HL-60 (cell line): ENCODE data around the gene TERF2IP.

Experiments
- GABPA ChIP-seq: IDR thresholded peaks from 2 replicates; pipeline ENCODE4 v1.6.1; 2012; ENCODE audit warnings: low read depth
- POLR2AphosphoS5 ChIP-seq: IDR thresholded peaks from 2 replicates; pipeline ENCODE4 v1.6.1; 2012; ENCODE audit warnings: low read depth
- SPI1 ChIP-seq: IDR thresholded peaks from 2 replicates; pipeline ENCODE4 v1.6.1; 2012; ENCODE audit warnings: low read depth, mild to moderate bottlenecking, borderline replicate concordance
- TF ChIP-seq, protein P1 (sequence below): IDR thresholded peaks from one replicate; pipeline ENCODE4 v1.5.1; 2011; ENCODE audit warnings: low read length, control low read depth, inconsistent platforms; ENCODE audit not compliant: insufficient read depth
- TF ChIP-seq, protein P2 (sequence below): IDR thresholded peaks from 2 replicates; pipeline ENCODE4 v1.6.1; 2012; ENCODE audit warnings: low read depth; ENCODE audit not compliant: insufficient replicate concordance

DNA sequence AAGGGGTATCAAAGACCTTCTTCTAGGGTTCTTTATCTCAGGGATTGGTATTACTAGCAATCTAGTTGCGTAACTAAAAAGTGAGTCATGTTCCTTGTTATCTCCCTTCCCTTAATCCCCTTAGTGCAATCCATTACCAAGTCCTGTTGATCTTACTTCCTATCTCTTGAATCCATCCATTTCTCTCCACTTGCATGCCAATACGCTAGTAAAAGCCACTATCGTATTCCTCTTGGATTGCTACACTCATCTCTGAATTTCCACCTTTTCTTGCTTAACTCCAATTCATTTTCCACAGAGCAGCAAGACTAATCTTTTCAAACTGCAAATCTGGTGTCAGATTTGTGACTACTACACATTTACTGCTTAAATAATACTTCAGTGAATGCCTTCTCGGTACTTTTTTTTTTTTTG is 22.6 kb upstream of the TERF2IP start:
- TF ChIP-seq, protein P1, sequence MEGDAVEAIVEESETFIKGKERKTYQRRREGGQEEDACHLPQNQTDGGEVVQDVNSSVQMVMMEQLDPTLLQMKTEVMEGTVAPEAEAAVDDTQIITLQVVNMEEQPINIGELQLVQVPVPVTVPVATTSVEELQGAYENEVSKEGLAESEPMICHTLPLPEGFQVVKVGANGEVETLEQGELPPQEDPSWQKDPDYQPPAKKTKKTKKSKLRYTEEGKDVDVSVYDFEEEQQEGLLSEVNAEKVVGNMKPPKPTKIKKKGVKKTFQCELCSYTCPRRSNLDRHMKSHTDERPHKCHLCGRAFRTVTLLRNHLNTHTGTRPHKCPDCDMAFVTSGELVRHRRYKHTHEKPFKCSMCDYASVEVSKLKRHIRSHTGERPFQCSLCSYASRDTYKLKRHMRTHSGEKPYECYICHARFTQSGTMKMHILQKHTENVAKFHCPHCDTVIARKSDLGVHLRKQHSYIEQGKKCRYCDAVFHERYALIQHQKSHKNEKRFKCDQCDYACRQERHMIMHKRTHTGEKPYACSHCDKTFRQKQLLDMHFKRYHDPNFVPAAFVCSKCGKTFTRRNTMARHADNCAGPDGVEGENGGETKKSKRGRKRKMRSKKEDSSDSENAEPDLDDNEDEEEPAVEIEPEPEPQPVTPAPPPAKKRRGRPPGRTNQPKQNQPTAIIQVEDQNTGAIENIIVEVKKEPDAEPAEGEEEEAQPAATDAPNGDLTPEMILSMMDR = no peak
- TF ChIP-seq POLR2AphosphoS5 (no peak), GABPA (no peak), SPI1 (no peak)
- TF ChIP-seq, protein P2, sequence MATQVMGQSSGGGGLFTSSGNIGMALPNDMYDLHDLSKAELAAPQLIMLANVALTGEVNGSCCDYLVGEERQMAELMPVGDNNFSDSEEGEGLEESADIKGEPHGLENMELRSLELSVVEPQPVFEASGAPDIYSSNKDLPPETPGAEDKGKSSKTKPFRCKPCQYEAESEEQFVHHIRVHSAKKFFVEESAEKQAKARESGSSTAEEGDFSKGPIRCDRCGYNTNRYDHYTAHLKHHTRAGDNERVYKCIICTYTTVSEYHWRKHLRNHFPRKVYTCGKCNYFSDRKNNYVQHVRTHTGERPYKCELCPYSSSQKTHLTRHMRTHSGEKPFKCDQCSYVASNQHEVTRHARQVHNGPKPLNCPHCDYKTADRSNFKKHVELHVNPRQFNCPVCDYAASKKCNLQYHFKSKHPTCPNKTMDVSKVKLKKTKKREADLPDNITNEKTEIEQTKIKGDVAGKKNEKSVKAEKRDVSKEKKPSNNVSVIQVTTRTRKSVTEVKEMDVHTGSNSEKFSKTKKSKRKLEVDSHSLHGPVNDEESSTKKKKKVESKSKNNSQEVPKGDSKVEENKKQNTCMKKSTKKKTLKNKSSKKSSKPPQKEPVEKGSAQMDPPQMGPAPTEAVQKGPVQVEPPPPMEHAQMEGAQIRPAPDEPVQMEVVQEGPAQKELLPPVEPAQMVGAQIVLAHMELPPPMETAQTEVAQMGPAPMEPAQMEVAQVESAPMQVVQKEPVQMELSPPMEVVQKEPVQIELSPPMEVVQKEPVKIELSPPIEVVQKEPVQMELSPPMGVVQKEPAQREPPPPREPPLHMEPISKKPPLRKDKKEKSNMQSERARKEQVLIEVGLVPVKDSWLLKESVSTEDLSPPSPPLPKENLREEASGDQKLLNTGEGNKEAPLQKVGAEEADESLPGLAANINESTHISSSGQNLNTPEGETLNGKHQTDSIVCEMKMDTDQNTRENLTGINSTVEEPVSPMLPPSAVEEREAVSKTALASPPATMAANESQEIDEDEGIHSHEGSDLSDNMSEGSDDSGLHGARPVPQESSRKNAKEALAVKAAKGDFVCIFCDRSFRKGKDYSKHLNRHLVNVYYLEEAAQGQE = no peak
